GM12872 (cell line): ENCODE measurements around the gene MEIS2.

Experiments
- CTCF ChIP-seq: IDR thresholded peaks from 3 replicates; pipeline ENCODE4 v1.5.1; 2011; ENCODE audit warnings: low read depth, mild to moderate bottlenecking, low read length, moderate library complexity; ENCODE audit not compliant: insufficient read depth

The MEIS2 gene

GRCh38 chr15:36960179-36960946 is 140.0 kb downstream of the MEIS2 start:
- TF ChIP-seq CTCF = no peak

- TF ChIP-seq CTCF = no peak
These were observed 140.6 kb downstream of the MEIS2 start for GRCh38 chr15:36959746-36960145.

- no peak for TF ChIP-seq CTCF
These were observed 141.7 kb downstream of the MEIS2 start for GRCh38 chr15:36958606-36959005.

GRCh38 chr15:36954486-36954885 is 145.9 kb downstream of the MEIS2 start:
- TF ChIP-seq CTCF = no peak

- TF ChIP-seq CTCF = no peak
These were observed 147.0 kb downstream of the MEIS2 start for GRCh38 chr15:36953346-36953745.

- no peak for TF ChIP-seq CTCF
These were observed 148.6 kb downstream of the MEIS2 start for GRCh38 chr15:36951731-36952247.

GRCh38 chr15:36950371-36950770 is 150.0 kb downstream of the MEIS2 start:
- no peak for TF ChIP-seq CTCF
